Putamen (tissue), 1 donor: Measurements from ENCODE around the gene SORBS2.

ENCODE experiments used
- DNase-seq: peaks from one replicate; pipeline ENCODE4 v3.0.0-alpha.2; 2016; ENCODE audit warnings: low spot score

The SORBS2 gene

DNA sequence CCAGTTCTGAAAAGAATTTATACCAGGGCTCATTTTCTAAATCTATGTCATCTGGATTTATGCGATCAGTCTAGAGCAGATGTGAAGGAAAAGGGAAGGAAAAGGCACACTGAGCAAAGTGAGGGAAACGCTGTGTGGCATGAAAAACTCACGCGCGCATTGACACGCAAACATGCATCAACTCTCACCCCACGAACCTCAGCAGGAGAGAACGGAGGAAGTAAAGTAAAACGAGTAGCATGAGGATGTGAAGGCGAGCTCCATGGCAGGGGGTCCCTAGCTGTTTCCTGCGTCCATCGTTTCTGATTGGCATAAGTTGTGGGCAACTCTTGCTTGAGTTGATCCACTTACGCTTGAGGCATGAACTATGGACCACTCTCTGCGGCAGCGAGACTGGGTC lies 173.9 kb downstream of the SORBS2 start:
- no peak for DNase-seq

- DNase-seq, result no peak
Measured at GRCh38 chr4:185637163-185637875, 174.7 kb downstream of the SORBS2 start.

DNA sequence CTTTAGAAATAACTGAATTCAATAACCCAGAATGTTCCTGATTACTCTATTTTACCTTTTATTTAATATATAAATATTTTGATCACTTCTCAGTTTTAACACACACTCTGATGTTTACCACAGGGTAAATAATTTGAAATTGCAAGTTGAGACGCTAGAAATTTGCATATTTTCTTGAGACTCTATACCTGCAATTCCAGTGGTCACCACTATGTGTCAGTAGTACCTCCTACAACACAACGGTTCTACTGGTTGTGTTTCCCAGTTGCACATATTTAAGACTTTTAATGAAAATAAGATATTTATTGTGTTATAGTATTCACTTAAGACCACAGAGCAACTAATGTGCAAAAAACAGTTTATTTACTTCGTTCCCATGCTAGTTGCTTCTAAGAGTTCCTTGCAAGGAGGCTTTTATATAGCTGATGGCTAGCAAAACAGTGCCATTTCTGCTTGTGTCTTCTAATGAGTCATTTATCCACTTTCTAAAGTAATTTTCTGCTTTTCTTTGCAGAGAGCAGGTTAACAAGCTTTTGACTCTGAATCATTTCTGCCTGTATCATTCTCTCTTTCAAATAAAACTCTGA lies 177.8 kb downstream of the SORBS2 start:
- no peak for DNase-seq

GRCh38 chr4:185626798-185627197 lies 185.2 kb downstream of the SORBS2 start:
- DNase-seq, result no peak

- DNase-seq, result no peak
Measured at GRCh38 chr4:185625503-185625902, 186.5 kb downstream of the SORBS2 start.

DNA sequence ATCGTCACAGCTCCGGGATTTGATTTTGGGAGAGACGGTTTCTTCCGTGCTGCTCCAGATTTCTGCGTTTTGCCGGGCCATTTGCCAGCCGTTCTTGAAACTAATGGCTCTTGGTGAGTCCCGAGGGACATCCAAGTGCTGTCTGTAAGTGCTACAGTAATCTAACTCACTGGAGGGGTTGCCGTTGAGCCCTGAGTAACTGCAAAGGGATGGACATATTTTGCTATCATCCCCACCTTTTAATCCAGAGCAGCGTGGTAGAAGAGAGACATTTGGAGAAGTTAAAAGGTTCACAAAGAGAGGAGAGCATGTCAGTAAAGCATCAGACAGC lies 187.8 kb downstream of the SORBS2 start:
- DNase-seq, result no peak

DNA sequence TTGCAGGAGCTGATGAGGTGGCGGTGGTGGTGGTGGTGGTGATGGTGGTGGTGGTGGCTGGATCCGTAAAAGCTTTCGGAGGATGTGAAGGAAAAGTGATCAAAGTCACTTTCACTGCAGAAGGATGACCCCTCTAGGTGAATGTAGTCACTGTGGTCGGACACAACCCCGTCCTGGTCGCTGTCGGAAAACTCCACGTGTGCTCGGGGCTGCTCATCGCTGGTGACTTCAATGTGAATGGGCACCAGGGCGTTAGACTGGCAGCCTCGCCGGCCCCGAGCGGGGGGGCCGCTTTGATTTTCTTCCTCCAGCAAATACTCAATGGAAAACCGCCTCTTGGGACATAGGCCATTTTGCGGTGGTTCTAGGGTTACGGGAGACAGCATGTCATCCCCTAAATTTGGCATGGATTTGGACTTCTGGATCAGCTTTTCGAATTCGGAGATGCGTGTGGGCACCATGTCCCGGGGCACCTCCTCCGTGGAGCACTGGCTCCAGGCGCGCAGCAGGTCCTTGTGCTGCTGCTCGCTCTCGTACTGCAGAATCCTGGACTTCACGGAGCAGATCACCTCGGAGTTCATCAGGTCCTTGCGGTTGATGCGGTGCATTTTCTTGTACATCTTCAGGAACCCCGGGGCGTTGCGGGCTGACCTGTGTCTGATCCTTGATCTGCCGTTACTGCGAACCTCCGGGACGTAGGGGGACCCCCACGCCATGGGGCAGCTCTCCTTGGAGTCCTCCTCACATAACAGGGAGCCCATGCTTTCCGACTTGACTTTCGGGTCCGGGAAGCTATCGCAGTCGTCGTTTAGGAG lies 188.3 kb downstream of the SORBS2 start:
- no peak for DNase-seq

- no peak for DNase-seq
Measured at GRCh38 chr4:185608185-185608584, 203.8 kb downstream of the SORBS2 start.

- DNase-seq, result no peak
Measured at GRCh38 chr4:185602397-185602796, 209.6 kb downstream of the SORBS2 start.

DNA sequence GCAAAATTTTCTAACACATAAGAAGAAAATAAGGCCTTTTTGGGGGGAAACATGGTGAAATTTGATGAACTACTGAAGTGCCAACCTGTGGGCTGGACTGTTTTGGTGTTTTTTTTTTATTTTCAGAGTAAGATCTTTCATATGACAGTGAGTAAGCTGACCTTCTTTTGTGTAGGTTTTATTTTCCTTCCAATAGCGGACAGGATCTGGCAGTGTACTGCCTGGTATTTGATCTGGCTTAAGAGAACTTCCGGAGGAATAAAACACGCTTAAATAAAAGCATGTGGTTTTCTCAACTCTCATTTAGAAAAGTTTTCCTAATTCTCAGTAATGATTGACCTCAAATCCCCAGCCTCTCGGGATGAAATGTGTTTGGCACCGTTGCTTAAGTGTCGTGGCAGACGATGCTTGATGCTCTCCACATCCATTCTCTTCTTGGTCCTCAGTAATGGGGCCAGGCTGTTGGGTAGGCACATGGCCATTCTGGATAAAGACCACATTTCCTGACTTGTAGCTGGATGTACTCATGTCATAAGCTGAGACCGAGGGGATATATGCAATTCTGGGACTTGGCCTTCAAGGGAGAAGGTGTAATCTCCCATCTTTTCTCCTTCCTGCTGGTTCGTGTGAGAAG lies 211.1 kb downstream of the SORBS2 start:
- no peak for DNase-seq

GRCh38 chr4:185599553-185600243 lies 212.3 kb downstream of the SORBS2 start:
- no peak for DNase-seq

GRCh38 chr4:185598846-185599552 lies 213.0 kb downstream of the SORBS2 start:
- no peak for DNase-seq

DNA sequence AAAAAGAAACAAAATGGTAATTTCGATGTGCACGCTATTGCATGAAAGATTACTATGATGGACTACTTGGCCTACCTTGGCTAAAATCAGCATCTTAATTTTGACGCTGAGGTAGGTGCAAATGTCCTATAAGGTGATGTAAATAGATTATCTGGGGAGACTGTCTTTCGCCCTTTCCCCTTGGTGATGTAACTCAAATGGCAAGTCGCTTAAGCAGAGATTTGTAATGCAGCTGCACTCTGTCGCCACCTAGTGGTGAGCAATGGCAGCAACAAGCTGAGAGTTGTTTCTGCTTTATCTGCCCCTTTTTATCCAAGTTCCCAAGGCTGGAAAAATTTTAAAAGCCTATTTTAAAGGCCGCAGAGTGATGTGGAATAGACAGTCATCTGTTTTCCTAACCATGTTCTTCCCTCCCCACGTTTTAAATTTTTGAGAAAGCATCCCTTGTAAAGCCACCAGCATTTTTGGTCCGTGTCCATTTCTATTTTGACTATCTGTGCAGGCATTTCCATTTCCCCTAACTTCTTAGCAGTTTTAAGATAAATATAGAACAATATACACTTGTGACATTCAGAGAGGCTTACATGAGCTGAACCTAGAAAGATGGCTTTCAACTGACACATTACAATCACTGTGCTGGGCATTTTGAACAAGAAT lies 214.3 kb downstream of the SORBS2 start:
- DNase-seq, result peak; percentile 81

DNA sequence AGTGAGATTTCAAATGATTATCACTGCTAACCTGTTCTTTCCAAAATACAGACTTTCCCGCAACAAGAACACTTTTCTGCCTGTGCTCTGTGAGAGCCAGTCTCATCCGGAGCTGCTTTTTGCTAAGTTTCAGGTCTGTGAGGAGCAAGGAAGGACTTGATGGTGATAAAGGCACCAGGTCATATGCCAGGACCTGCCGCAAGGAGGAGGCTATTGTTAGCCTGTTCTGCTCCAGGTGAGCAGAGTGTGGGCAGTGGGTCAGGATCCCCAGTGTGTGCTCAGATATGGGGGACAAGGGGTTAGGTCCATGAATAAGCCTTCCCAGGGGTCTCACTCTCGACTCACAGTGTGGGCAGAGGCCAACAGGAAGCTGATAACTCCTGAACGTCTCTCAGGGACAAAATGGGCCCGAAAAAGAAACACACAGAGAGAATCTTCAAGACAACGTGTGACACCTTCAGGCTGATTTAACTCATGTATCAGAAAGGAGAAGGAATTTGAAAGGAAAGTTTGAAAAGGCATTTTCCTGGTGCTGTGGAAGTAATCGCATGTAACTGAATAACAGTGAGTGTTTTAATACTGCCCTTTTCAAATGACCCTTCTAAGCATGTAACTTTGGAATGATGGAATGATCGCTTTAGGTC lies 219.0 kb downstream of the SORBS2 start:
- no peak for DNase-seq

GRCh38 chr4:185592438-185592837 lies 219.6 kb downstream of the SORBS2 start:
- no peak for DNase-seq

DNA sequence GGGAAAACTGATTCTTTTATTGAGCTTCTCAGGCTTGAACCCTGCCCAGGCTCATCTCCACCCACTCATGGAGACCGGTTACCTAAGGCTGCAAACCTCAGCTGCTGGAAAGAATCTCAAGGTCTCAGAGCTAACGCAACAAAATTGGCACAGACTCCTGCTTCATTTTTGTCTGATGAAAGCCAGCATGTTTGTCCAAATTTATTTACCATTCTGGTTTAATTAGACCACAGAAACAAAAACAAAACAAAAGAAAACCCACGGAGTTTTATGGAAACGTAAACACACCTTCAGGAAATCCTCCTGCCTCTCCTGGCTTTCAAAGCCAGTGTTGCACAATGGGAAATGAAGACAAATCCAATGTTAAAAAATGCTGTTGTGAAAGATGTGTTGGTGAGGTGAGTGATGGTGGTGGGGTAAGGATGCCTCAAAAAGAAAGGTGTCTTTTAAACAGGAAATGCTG lies 220.3 kb downstream of the SORBS2 start:
- DNase-seq, result no peak

DNA sequence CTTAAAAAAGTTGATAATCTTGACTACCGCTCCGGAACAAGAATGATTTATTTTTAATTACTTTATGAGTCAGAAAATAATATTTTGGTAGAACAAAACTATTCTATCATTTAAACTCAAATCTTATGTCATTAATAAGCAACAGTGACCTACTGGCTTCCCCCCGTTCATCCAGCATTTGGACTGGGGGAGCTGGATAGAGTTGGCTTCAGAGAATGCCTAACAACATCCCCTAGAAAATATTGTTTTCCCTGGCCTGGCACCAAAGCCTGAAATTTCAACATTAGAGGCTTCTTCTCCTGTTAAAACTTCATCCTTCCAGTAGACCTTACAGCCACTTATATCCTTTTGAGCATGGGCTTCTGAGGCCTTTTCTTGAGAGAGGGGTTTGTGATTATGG lies 221.0 kb downstream of the SORBS2 start:
- DNase-seq, result no peak

DNA sequence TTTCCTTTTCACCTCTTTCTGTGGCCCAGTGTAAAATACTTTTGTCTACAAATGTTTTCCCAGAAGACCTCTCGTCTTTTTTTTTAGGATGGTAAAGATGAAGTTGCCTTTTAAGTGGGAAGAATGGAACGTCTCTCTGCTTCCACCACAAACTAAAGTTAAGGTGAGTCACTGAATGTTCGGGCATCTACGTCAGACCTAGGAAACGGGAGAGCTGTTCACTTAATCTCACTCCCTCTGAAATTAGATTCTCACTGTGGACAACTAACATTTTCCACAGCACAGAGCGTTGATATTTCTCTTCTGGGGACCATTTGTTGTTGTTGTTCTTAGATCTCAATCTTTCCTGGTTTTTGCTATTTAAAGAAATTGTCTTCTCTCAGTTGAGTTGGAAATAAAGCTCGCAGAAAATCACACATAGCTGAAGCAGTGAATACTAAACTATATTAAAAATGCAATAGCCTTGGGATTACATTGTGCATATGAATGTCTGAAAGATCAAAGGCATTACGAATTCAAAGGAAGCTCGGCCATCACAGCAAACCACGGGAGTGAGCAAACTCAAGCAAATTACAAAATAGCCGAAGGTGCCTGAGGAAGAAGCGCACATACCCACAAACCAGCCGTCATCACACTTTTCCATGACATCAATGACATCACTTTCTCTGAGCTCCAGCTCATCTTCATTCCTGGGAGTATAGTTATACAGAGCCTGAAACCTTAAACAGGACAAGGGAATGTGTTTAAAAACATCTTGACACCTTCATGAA lies 222.7 kb downstream of the SORBS2 start:
- DNase-seq, result no peak

GRCh38 chr4:185587427-185588161 lies 224.4 kb downstream of the SORBS2 start:
- no peak for DNase-seq
